Left forelimb (tissue), 1 donor: ENCODE measurements around the gene ALOX5AP.
A peak's percentile ranks its signal among the peaks of the same experiment; 100 is the strongest.

Experiments
- DNase-seq: peaks from one replicate; pipeline ENCODE4 v3.0.0-alpha.2; 2018; ENCODE audit warnings: low spot score

ALOX5AP gene

GRCh38 chr13:30714629-30715371 lies 20.5 kb upstream of the ALOX5AP start:
- DNase-seq: no peak

DNA sequence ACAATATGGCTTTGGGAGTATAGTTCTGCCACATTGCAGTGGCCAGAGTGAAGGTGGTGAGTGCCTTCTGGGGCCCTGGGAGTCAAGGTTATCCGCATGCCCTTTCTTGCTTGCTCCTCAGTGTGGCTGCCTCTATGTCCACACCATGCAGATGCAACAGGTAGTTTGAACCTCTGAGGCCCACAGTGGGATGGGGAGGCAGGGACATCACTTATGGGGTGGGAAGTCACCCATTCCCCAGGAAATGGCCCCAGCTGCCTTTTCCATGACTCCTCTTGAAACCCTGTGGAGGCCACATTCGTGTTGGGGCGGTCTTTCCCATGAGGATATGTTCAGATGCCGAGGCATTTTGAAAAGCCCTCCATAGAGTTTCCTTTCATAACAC lies 20.0 kb upstream of the ALOX5AP start:
- DNase-seq: no peak

- no peak for DNase-seq
Measured at GRCh38 chr13:30715837-30716236, 19.5 kb upstream of the ALOX5AP start.

DNA sequence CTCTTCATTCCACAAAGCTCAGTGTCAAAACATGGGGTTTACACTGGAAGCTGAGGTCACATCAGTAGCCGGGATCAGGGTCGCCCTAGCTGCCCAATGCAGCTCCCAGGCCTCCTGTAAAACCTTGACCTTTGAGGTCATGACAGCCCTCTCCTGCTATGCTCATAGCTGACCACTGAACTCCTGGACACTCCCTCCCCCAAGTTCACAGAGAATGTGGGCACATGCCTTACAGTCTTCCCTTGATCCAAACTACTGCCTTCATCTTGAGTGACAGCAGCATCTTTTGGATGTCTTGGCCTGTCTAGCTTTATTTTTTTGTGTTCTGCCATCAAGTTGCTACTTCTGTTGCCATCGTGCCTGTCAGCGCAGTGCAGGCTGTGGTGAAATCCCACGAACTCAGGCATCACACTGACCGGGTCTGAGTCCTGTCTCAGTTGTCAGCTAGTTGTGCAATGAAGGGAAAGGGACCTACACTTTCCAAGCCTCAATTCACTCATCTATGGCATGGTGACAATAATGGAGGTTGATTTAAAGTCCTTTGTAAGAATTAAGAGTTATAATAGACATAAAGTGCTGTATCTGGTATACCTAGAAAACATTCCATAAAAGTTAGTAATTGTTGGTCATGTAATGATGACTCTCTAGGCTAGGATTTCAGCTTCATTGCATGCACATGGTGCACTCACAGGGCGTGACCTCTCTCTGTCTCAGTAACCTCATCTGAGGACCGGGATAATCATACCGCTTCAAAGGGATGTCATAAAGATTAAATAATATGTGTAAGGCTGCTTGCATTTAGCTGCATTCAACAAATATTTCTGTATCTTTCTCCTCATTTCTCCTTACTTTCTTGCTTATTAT lies 16.4 kb upstream of the ALOX5AP start:
- DNase-seq: no peak

GRCh38 chr13:30719525-30719914 lies 15.8 kb upstream of the ALOX5AP start:
- DNase-seq: no peak

GRCh38 chr13:30720172-30720869 lies 15.0 kb upstream of the ALOX5AP start:
- DNase-seq: no peak

GRCh38 chr13:30721936-30722335 lies 13.4 kb upstream of the ALOX5AP start:
- DNase-seq: no peak

DNA sequence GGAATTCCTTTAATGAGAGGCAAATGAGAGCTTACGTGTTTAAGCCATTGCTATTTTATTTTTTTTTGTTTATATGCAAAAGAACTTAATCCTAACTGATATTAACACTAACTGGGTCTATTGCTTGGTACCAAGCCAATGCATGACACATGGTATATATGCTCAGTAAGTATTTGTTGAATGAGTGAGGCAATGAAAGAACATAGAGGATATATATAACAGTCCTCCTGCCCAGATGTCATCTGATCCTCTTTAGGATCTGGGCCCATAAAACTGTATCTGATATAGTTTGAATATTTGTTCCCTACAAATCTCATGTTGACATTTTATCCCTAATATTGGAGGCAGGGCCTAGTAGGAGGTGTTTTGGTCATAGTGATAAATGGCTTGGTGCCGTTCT lies 13.0 kb upstream of the ALOX5AP start:
- DNase-seq: peak; percentile 3

- no peak for DNase-seq
Measured at GRCh38 chr13:30724778-30725177, 10.6 kb upstream of the ALOX5AP start.

DNA sequence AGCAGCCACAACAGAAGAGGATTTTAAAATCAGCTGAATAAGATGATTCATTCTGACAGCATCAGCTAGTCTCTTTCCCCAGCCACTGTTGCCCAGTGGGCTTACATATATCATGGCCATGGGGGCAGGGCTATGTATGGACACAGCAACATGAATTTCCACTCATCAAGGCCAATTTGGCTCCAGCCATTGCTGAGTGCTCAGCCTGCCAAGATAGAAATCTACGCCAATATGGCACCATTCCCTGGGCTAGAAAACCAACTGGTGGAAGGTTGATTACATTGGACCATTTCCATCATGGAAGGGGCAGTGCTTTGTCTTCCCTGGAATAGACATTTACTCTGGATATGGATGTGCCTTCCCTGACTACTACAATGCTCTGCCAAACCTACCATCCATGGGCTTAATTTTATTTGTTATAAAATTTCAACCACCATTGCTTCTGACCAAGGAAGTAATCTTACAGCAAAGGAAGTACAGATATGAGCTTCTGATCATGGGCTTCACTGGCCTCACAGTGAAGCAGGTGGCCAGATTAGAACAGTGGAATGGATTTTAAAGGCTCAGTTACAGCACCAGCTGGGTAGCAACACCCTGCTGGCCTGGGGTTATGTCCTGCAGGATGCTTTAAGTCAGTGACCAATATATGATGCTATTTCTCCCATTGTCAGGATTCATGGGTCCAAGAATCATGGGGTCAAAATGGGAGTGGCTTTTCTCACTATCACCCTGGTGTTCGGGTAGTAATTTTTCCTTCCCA lies 9.8 kb upstream of the ALOX5AP start:
- DNase-seq: no peak

DNA sequence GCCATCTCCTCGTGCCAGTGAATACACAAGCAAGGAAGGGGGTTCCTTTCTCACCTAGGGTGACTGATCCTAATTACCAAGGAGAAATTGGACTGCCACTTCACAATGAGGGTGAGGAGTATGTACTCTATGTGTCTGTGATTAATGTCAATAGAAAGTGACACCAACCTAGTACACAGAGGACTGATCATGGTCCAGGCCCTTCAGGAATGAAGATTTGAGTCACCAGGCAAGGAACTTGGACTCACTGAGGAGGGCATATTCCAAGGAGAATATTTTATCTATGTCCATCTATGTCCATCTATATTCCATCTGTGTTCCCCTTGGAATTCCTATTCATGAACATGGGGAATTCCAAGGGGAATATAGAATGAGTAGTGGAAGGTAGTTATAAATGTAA lies 9.2 kb upstream of the ALOX5AP start:
- DNase-seq: no peak

DNA sequence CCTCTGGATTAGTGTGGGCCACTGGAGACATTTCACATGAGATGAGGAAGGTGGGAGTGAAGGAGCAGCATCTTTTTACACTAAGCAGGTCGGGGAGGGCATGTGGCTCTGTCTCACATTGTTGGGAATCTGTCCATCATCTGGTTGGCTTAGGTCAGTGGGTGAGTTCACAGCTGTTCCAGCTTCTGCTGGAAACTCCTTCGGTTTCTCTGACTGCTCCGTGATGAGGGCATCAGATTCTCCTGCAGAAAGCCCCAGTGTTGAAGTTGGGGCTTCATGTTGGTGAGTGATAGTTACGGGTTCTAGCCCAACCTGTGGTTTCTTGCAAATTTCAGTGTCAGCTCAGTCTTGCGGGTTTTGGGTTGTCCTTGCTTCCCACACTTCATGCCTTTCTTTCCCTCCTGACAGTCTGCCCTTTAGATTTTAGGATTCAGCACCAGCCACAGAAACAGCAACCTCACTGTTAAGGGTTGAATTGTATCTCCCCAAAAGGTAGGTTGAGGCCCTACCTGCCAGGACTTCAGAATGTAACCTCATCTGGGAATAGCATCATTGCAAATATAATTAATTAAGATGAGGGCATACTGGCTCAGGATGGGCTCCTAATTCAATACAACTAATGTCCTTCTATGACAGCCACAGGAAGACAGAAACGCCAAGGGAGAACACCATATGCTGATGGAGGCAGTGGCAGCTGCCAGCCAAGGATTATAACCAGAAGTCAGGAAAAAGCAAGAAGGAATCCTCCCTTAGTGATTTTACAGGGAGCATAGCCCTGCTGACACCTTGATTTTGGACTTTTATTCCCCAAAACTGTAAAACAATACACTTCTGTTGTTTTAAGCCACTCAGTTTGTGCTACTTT lies 7.6 kb upstream of the ALOX5AP start:
- peak; percentile 18 for DNase-seq

DNA sequence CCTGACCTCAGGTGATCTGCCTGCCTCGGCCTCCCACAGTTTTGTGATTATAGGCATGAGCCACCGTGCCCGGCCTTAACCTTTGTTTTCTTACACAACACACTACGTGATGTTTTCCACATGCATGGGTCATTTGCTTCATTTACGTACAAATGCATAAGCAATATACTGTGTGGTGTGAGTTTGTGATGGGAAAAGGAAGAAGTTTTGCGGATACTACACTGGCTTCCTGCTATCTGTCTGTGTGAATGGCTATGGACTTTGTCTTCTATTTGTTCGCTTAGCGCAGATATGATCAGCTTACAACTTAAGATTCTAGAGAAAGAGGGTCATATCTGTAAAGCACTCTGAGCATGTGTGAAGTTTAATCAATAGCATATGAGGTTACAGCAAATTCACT lies 5.5 kb upstream of the ALOX5AP start:
- no peak for DNase-seq

GRCh38 chr13:30730526-30730925 lies 4.8 kb upstream of the ALOX5AP start:
- DNase-seq: no peak

DNA sequence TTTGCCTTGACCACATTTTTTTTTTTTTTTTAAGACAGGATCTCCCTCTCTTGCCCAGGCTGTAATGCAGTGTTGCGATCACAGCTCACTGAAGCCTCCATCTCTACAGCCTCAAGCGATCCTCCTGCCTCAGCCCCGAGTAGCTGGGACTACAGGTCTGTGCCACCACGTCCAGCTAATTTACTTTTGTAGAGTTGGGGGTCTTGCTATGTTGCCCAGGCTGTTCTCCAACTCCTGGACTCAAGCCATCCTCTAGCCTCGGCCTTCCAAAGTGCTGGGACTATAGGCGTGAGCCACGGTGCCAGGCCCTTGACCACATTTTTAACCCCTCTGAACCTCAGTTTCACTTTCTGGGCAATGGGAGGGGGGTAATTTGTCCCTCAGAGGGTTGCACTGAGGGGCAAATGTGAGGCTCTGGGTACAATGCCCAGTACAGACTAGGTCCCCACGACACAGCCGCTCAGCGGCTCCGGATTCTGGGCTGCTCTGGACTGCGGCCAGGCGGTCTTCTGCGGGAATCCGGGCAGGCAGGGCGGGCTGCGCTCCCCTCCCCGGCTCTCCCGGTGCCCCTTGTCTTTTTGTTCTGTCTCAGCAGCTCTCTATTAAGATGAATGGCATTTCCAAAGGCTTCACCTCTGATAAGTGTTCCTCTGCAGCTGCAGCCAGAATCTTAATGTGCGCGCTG lies 3.8 kb upstream of the ALOX5AP start:
- peak; percentile 36 for DNase-seq

DNA sequence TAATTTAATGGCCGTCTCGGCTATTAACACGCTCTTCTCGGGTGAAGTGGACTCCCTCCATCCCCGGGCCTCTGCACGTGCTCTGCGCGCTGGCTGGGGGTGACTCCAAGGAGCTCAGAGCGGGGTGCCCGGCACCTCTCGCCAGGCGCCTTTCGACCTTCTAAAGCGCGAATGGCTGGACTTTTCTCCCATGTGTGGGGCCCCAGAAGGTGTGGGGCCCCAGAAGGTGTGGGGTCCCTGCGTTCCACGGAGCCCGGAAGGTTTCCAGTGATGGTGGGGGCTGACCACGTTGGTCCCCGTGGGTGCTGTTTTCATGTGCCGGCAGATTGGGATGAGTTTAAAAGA lies 3.3 kb upstream of the ALOX5AP start:
- no peak for DNase-seq

DNA sequence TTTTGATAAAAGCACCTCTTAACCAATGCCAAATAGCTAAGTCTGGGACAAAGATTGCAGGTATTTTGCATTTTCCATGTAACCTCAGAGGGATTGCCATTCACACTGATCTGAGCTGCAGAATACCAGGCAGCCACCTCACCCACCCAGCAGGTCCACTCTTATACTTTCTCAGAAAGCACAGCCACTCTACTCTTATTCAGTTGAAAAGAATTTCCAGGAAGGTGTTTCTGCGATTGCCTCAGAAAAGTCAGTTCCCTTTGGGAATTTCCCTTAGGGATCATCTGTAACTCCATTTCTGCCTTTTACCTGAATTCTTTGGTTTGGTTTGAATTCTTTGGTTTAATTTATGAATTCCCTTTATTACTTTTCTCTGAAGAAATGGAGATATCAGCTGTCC lies 904 bp upstream of the ALOX5AP start:
- no peak for DNase-seq

- DNase-seq: no peak
Measured at GRCh38 chr13:30735872-30736175, 481 bp downstream of the ALOX5AP start.

- DNase-seq: no peak
Measured at GRCh38 chr13:30736461-30737320, 1.3 kb downstream of the ALOX5AP start.
